Chondrocyte (in vitro differentiated cells): Measurements from ENCODE around the gene RELL1. TPM values are rescaled to one million over a fixed set of nuclear protein-coding genes. Genes with fewer than 3 reads are reported as not detected.
A peak's percentile ranks its signal among the peaks of the same experiment; 100 is the strongest.

ENCODE experiments used
- DNase-seq: peaks from one replicate; pipeline ENCODE4 v3.0.0; 2021; ENCODE audit warnings: mixed read lengths, low spot score
- H3K27ac Mint-ChIP-seq: one replicate; pipeline ENCODE4 v1.8.0; 2021; ENCODE audit warnings: mild to moderate bottlenecking, moderate library complexity, mixed read lengths; ENCODE audit not compliant: unreplicated experiment
- H3K27me3 Mint-ChIP-seq: 2 replicates; pipeline ENCODE4 v1.8.0; 2021; ENCODE audit warnings: low read depth, mixed read lengths
- H3K36me3 Mint-ChIP-seq: 2 replicates; pipeline ENCODE4 v1.8.0; 2021; ENCODE audit warnings: low read depth, mixed read lengths
- H3K4me1 Mint-ChIP-seq: 2 replicates; pipeline ENCODE4 v1.8.0; 2021; ENCODE audit warnings: low read depth, mild to moderate bottlenecking, mixed read lengths
- H3K4me3 Mint-ChIP-seq: one replicate; pipeline ENCODE4 v1.8.0; 2021; ENCODE audit warnings: mild to moderate bottlenecking, moderate library complexity, mixed read lengths; ENCODE audit not compliant: unreplicated experiment
- H3K9me3 Mint-ChIP-seq: 2 replicates; pipeline ENCODE4 v1.8.0; 2021; ENCODE audit warnings: low read depth, mixed read lengths
- CTCF ChIP-seq: fragments of 200-600 bp; sonication (generic); IDR thresholded peaks from 2 replicates; pipeline ENCODE4 v1.5.0; 2021; ENCODE audit warnings: antibody characterized with exemption, mild to moderate bottlenecking, moderate library complexity
- total RNA-seq: library from RNA; stranded (reverse); gene quantifications from 3 replicates; pipeline ENCODE4 v1.2.1, GENCODE V29; 2021

RELL1 gene
- total RNA-seq, 1 donor from 2014 or later, result 22.8 TPM

DNA sequence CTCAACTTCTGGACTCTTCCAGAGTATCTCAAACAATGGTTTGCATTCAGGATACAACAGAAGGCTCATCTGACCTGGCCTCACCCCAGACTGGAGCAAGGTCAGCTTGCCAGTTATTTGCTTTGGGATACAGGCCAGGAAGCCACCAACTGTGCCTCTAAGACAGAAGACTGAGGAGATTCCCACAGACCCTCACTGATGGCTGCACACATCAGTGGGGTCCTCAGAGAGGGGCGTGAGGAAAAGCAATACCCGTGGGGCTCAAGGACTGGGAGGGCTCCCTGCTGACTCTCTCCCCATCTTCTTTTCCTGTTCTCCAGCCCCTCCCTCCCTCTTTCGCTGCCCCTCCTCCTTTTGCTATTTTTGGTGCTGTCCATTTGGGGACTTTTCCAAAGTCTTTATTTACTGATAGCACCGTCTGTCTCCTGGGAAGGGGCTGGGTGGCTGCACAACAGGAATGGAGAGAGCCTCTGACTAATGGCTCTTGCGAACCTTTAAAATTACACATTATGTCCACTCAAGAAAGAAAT is 23.2 kb downstream of the RELL1 start:
- H3K27ac Mint-ChIP-seq, result peak overlapping the region; percentile 20
- H3K27me3 Mint-ChIP-seq, result no peaks in the 10 kb centered on the region
- H3K4me1 Mint-ChIP-seq, result peaks cover 66% of the 10 kb centered on the region
- no peak for TF ChIP-seq CTCF
- no peak overlapping the region for H3K4me3 Mint-ChIP-seq
- H3K9me3 Mint-ChIP-seq, result no peaks in the 10 kb centered on the region
- H3K36me3 Mint-ChIP-seq, result no peaks in the 10 kb centered on the region
- DNase-seq, result no peak

- Mint-ChIP-seq H3K9me3 (peaks cover under 1% of the 10 kb centered on the region), H3K4me3 (no peak overlapping the region), H3K27ac (peak overlapping the region; percentile 6), H3K36me3 (no peaks in the 10 kb centered on the region), H3K4me1 (peaks cover 60% of the 10 kb centered on the region), H3K27me3 (no peaks in the 10 kb centered on the region)
- DNase-seq, result no peak
- TF ChIP-seq CTCF, result no peak
Observed at GRCh38 chr4:37662251-37662650, 23.9 kb downstream of the RELL1 start.

GRCh38 chr4:37661772-37662171 is 24.4 kb downstream of the RELL1 start:
- no peak for TF ChIP-seq CTCF
- Mint-ChIP-seq H3K4me1 (peaks cover 56% of the 10 kb centered on the region), H3K4me3 (no peak overlapping the region), H3K36me3 (no peaks in the 10 kb centered on the region), H3K27ac (peak overlapping the region; percentile 92), H3K9me3 (peaks cover 2% of the 10 kb centered on the region), H3K27me3 (no peaks in the 10 kb centered on the region)
- DNase-seq, result no peak

DNA sequence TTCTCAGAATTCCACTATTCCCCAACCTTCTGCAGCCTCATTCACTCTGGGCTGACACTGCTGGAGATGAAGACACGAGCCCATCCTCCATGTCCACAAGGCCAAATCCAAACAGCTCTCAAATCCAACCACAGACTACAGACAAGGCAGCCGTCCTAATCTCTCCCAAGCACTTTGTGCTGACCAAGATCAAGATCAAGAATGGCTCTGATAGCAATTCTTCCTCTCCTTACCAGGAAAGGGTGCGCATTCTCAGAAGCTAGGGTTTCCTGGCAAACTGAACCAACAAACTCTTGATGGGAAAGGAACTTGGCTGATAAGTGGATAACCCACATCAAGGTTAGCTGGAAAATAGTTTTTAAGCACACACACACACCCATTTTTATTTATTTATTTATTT is 26.5 kb downstream of the RELL1 start:
- no peak for DNase-seq
- no peaks in the 10 kb centered on the region for H3K27me3 Mint-ChIP-seq
- no peak overlapping the region for H3K4me3 Mint-ChIP-seq
- peaks cover 13% of the 10 kb centered on the region for H3K9me3 Mint-ChIP-seq
- no peak for TF ChIP-seq CTCF
- H3K4me1 Mint-ChIP-seq, result peaks cover 37% of the 10 kb centered on the region
- peaks cover 5% of the 10 kb centered on the region for H3K36me3 Mint-ChIP-seq
- no peak overlapping the region for H3K27ac Mint-ChIP-seq

GRCh38 chr4:37656649-37657048 is 29.5 kb downstream of the RELL1 start:
- DNase-seq, result no peak
- H3K36me3 Mint-ChIP-seq, result peaks cover 5% of the 10 kb centered on the region
- peaks cover 11% of the 10 kb centered on the region for H3K4me1 Mint-ChIP-seq
- no peak overlapping the region for H3K27ac Mint-ChIP-seq
- no peak overlapping the region for H3K4me3 Mint-ChIP-seq
- no peak for TF ChIP-seq CTCF
- H3K27me3 Mint-ChIP-seq, result no peaks in the 10 kb centered on the region
- H3K9me3 Mint-ChIP-seq, result peaks cover 22% of the 10 kb centered on the region
